GM19455 (cell line): ENCODE measurements around the gene LHX4.
A peak's percentile ranks its signal among the peaks of the same experiment; 100 is the strongest.

ENCODE experiments used
- ATAC-seq: cut with Tn5 transposase; IDR thresholded peaks from one replicate; pipeline ENCODE4 v1.9.1; 2021; ENCODE audit not compliant: unreplicated experiment

Gene LHX4

GRCh38 chr1:180241716-180242544 lies 11.9 kb downstream of the LHX4 start:
- no peak for ATAC-seq

DNA sequence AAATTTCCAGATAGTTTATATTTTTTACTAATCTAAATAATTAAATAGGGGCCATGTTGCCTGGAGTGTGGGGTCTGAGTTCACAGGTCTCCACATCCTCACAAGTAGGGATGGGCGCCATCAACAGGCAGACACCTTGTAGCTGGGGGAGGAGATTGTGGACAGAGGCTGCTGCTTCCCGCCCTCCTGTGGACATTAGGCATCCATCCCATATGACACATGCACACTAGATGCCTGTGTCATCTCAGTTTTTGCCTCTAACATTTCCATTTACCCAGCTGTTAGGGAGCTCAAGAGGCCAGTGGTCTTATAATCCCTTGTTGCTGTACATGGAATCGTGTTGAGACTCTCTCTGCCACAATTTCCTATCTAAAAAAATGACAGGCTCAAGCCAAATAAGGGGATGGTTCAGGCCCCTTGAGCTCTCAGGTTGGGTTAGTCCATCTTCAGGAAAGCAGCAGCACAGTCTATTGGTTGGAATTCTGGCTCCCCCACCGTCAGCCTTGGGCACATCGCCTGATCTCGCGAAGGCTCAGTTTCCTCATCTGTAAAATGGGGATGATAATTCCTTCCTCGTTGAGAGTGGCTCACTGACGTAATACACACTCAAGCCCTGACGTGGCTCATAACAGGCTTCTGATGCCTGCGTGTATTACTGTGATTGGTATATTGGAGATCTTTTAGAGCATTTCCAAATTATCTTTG lies 13.6 kb downstream of the LHX4 start:
- no peak for ATAC-seq

DNA sequence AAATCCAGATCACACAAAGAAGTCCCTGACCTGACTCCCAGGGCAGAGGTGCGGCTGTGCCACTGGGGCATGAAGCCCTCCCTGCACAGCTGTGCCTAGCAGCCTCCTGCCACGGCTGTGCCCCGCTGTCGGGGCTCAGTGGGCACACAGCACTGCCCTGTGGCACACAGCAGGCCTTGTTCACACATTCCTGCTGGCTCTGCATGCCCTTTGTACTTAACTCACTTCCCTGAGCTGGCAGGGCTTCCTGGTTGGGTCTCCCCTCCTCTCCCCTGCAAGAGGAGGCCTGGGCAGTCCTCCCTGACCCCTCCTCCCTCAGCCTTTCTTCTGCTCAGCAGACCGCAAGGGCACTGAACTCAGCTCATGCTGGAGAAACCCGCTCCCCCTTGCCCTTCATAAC lies 14.8 kb downstream of the LHX4 start:
- ATAC-seq: no peak

- ATAC-seq: no peak
Measured at GRCh38 chr1:180246579-180246978, 16.5 kb downstream of the LHX4 start.

DNA sequence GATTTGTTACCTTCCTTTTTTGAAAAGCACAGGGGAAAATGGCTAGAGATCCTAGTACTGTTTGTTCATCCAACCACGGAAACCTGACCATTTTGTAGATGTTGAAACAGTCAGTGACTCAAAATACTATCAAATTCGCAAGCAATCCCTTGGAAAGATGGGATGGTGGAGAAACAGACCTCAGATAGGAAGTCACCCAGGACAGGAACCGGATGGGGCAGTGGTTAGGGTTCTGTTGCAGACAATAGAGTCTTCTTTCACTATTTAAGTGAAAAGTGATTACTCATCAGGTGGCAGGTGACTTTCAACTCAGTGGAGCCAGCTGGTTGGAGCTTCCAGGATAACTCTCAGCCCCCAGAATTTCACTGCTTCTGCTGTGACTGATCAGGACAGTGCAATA lies 17.0 kb downstream of the LHX4 start:
- no peak for ATAC-seq

DNA sequence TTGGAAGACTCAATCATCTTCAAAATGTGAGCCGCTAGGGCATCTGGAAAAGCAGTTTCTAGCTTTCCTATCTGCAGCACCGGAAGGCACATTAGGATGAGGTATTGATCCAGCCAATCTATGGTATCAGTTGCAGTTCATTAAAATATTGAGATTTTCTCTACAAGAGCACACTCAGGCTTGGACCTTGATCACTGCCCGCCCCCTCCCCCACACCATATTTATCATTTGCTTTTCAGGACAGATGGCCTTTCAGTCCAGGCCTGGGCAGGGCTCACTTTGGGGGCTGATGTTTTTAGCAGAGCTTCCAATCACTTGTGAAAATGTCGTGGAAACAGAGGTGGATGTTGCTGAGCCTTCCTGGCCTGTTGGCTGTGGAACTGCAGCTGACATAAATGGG lies 17.5 kb downstream of the LHX4 start:
- ATAC-seq: no peak

- ATAC-seq: no peak
Measured at GRCh38 chr1:180248176-180248575, 18.1 kb downstream of the LHX4 start.

GRCh38 chr1:180248731-180249681 lies 18.9 kb downstream of the LHX4 start:
- no peak for ATAC-seq

DNA sequence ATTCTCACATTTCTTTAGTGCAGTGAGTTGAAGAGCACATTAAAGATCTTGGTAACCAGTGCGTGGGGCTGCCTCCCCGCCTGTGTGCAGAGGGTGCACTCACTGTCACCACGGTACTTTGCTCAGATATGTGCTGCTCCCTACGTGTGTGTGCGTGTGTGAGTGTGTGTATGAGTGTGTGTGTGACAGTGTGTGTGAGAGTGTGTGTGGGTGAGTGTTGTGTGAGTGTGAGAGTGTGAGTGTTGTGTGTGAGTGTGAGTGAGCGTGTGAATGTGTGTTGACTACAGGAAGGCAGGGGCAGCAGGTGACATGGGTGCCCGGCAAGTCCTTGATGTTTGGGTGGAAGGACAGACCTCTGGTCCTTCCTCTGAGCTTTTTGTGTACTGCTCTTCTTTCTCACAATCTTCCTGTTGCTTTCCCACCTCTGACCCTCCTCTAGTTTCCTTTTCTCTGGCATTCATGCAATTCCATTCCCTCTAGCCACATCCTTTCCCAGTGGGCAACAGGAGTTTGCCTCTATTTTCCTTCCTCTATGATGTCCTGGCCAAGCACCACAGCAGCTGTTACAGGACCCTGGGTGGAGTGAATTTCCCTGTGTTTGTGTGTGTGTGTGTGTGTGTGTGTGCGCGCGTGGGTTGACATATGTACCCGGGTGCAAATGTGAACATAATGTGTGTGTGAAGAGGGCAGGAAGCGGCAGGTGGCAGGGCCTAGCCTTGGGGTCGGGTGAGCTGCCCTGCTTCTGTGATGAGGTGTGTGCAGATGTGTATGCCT lies 19.8 kb downstream of the LHX4 start:
- no peak for ATAC-seq

DNA sequence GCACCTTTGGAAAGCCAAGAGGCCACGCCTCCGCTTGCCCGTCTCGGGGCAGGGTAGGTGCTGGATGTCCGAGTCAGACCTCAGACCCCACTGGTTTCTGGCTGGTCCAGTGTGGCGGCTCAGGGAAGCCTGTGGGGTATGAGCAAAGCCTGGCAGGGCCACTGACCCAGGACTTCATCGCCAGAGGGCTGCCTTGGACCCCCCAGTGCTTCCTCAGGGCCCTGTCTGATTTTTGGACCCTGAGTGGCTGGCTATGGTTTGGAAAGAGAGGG lies 20.4 kb downstream of the LHX4 start:
- no peak for ATAC-seq

DNA sequence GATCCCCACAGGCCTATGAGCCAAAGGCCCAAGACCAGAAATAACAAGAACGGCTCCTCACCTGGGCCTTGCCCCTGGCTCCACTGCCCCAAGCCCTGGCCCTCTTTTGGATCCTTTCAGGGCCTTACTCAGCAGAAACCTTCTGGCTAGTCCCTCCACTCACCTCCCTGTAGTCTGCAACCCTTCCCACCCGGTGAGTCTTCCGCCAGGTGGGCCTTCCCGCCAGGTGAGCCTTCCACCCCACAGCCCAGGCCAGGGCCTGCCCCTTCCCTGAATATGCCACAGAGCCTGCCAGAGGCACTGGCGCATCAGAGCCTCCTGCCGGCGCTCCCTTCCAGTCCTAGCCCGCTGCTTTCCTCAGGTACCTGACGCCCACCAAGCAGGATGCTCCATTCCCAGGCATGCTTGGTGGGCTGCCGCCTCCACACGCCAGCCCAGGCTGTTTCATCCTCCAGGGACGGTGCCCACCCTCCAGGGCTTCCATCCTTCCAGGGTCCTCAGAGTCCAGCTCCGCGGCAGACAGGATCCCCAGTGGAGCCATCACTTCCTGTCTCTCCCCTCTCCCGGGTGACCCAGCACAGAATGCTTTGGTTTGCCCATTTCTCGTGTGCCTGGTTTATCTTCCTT lies 20.9 kb downstream of the LHX4 start:
- ATAC-seq: no peak

GRCh38 chr1:180251526-180252305 lies 21.7 kb downstream of the LHX4 start:
- no peak for ATAC-seq

DNA sequence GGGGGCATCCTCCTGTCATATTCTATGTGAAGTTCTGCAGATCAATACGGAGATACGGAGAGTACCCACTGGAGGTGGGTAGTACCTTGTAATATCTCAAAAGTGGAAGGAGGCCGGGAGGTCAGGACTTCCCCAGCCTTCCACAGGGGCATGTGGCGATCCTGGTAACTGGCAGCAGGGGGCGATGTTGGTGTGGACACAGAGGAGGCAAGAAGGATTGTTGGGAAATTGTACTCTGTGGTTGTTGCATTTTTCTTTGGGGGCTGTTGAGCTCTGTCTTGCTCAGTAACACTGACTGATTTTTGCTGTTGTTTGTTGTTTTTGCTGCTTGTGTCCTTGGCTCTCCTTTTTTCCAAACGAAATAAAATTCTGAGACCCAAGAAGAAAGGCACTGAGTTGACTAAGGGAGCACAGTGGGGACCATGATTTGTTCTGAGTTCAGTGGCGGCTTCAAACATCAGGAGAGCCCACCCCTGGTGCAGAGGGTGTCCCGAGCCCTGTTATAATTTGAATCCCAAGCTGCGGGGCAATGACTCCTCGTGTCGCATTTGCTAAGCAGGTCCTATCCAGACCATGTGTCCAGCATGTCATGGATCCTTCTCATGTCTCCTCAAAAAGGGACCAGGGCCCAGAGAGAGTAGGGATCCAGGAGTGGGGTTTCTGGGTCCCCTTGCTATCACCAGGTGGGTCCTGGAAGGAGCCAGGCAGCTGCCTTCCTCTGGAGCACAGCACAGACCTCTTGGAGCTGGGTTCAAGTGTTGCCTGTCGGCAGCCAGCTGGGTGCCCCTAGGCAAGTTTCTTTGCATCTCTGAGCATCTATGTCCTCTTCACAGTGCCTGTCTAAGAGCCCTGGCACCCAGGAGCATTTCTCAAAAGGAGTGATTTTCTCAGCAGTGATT lies 22.8 kb downstream of the LHX4 start:
- ATAC-seq: peak; percentile 58

DNA sequence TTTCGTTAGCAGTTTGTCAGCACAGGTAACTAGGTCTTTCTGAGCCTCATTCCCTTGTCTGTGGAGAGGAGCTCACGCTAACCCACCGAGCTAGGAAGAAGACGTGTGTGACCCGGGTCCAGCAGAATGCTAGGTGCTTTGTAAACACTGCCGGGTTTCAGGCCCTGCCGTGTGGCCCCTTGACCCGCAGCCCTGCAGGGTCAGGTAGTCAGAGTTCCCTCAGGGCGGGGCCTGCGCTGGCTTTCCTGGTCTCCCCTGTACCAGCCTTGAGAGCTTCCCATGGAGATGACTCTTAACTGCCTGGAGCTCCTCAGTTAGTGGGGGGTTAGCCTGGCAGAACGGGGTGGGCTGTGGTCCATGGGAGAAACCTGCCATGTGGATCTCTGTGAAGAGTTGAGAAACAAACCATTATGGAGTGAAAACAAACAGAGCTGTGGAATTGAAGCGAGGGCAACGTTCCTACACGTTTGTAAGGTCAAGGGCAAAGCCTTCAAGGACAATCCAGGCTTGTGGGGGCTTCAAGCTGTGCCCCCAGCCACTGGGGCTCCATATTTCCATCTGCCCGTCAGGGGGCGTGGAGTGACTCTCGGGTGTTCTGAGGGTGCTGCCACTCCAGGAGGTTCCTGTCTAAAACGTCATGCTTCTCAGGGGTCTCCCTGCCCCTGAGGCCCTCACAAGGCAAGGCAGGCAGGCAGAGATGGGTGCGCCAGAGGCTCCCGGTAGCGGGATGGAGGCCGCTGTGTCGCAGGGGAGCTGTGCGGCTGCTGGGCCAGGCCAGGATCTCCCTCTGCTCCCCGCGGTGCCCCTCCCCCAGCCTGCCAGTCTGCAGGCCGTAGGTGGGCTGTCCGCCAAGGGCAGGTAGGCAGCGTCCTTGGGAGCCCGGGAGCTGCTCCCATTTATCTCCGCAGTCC lies 23.8 kb downstream of the LHX4 start:
- no peak for ATAC-seq

GRCh38 chr1:180254496-180254819 lies 24.4 kb downstream of the LHX4 start:
- no peak for ATAC-seq

- ATAC-seq: no peak
Measured at GRCh38 chr1:180254854-180255253, 24.8 kb downstream of the LHX4 start.

DNA sequence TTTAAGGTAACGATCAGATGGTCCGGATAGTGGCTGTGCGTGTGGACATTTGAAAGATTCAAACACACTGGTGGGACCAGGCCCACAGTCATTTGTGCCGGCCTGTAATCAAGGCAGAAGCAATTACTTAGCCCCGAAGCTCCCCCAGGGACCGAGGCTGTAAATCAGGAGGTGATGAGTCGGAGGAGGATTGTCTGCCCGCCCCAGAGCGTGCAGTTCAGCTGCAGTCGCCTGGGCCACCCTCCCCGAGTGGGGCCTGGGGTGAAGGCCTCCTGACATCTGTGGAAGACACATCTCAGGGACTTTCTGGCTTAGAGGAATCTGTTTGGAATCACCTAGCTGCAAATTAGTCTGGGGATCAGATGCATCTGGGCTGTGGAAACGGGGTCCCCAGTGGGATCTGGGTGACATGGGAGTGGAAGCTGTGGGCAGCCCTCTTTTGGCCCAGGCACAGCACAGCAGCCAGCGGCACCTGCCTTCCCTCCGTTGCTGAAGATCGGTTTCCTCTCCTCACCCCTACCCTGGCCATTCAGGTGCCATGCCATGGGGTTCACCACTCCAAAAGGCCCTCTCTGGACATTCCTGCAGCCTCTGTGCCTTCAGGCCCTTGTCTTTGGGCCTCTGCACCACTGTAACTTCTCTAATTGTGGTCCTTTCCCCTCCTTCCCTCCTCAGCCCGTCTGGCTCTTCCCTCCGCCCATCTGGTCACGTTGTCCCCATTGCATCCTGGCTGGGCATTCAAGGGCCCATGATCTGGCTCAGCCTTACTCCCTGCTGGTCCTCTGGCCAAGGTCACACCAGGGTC lies 25.7 kb downstream of the LHX4 start:
- no peak for ATAC-seq
